Measurements from ENCODE around the gene RNF217.

The RNF217 gene

DNA sequence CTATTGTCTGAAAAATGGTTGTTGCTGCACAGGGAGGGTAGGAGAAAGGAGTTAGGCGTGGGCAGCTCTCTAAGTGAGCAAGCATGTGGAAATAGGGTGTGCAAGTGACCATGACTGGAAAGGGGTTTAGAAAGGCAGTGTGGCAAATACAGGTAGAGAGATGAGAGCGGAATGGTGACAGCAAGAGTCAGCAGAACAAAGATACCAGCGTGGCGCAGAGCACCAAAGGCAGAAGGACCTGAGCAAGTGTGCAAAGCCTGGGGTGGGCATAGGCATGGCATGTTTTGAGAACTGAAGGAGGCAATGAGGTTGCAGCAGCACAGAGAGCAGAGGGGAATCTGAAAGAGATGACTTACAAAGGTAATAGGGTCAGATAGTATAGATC lies 17.0 kb downstream of the RNF217 start:
- FAIRE-seq (no peak), DNase-seq (ENCODE audit: insufficient read length, low spot score) (no peak)
- TF ChIP-seq CTCF (IDR thresholded peaks at IDR 0.05; ENCODE audit: insufficient read depth, missing control alignments): no peak

DNA sequence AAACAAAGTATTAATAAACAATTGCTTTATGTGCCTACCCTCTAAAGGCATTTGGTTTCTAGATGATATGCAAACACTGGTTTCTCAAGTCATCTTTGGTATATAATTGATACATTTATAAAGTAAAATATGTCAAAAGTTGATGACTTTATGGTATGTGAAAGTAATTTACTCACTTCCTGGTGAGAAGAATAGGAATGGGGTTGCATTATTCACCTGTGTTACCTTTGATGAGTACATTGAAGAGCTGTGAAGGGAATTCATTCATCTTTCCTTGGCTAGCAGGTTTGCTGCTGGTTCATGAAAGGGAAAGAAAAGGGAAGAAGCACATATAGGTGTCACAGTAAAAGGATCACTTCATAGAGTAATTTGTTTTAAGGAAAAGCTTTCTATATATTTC lies 20.4 kb downstream of the RNF217 start:
- TF ChIP-seq CTCF (IDR thresholded peaks at IDR 0.05; ENCODE audit: insufficient read depth, missing control alignments): no peak
- DNase-seq (ENCODE audit: insufficient read length, low spot score): no peak
- no peak for FAIRE-seq

DNA sequence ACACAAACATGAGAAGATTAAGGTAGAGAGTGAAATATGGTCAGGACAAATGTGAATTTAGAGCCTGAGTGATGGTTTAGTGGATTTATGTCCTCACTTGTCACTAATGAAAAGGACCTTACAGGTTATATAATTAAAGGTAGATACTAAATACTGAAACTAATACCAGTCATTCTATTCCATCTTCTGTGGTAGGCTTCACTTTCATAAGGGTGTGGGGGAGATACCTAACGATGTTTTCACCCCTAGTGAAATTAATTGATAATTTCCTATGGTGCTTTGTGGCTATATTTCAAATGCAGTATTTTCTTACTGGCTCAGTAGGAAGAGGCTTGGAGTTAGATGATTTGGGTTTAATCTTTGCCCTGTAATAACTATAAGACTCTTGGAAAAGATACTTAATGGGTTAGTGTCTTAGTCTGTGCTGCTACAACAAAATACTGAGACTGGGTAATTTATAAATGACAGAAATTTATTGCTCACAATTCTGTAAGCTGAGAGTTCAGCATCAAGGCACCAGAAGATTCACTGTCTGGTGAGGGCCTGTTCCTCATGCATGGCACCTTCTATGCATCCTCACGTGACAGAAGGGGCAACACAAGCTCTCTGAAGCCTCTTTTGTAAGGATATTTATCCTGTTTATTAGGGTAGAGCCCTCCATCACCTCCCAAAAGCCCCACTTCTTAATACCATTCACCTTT lies 21.3 kb downstream of the RNF217 start:
- TF ChIP-seq CTCF (IDR thresholded peaks at IDR 0.05; ENCODE audit: insufficient read depth, missing control alignments): no peak
- DNase-seq (ENCODE audit: insufficient read length, low spot score): no peak
- peak; percentile 60 for FAIRE-seq

DNA sequence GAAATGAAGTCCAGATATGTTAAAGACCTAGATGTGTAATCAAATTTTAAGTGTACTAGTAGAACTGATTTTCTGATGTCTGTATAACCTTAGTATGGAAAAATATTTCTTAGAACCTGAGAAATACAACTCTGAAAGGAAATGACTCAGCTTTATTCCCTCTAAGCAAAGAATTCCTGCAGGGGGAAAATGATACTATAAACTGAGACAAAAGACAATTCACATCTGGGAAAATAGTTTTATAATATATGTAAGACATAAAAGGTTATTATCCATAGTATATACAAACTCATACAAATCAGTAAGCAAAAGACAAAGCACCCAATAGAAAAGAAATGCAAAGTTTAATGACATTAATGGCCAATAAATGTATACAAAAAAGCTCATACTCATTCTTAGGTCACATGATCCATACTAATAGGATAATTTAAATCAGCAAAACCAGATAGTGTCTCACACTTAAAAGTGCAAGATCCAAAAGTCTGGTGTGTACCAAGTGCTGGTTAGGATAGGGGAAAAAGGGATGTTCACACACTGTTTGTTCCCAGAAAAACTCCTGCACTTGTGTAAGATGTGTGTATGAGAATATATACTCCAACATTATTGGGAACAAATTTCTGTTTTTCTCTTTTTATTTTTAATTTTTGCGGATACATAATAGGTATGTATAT lies 22.6 kb downstream of the RNF217 start:
- FAIRE-seq: no peak
- TF ChIP-seq CTCF (IDR thresholded peaks at IDR 0.05; ENCODE audit: insufficient read depth, missing control alignments): no peak
- DNase-seq (ENCODE audit: insufficient read length, low spot score): no peak

GRCh38 chr6:124986164-124986563 lies 23.9 kb downstream of the RNF217 start:
- FAIRE-seq: peak; percentile 91
- DNase-seq (ENCODE audit: insufficient read length, low spot score): no peak
- no peak for TF ChIP-seq CTCF (IDR thresholded peaks at IDR 0.05; ENCODE audit: insufficient read depth, missing control alignments)

DNA sequence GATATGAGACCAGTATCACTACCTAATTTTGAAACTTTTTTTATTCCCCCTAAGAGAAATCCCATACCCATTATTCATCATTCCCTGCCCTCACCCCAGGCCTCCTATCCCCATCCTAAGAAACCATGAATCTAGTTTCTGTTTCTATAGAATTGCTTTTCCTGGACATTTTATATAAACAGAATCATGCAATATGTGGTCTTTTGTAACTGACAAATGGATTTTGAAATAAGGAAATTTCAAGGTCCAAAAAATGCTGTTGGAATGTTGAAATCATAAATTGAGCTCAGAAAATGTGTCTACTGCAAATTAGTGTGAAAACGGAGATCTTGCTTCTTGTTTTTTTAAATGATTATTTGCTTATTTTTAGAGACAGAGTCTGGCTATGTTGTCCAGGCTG lies 25.1 kb downstream of the RNF217 start:
- no peak for DNase-seq (ENCODE audit: insufficient read length, low spot score)

More for the DNA sequence above, 25.1 kb downstream of the RNF217 start:
- no peak for FAIRE-seq
- no peak for TF ChIP-seq CTCF (IDR thresholded peaks at IDR 0.05; ENCODE audit: insufficient read depth, missing control alignments)
